HepG2 (cell line): Measurements from ENCODE around the gene MT1F.

Source experiments
- ATF1 ChIP-seq: IDR thresholded peaks from 2 replicates; pipeline ENCODE4 v1.6.1; 2016; ENCODE audit warnings: mild to moderate bottlenecking, control low read depth
- ATF3 ChIP-seq: sonication (generic); formaldehyde crosslinking; IDR thresholded peaks from 2 replicates; pipeline ENCODE4 v1.4.0; 2020; ENCODE audit warnings: missing genetic modification reagents
- CTCF ChIP-seq: sonication (generic); formaldehyde crosslinking; IDR thresholded peaks from 2 replicates; pipeline ENCODE4 v1.5.0; 2020; ENCODE audit warnings: mild to moderate bottlenecking, missing genetic modification reagents, moderate library complexity
- MAX ChIP-seq: IDR thresholded peaks from 2 replicates; pipeline ENCODE4 v1.6.1; 2012; ENCODE audit warnings: inconsistent platforms
- SNAPC5 ChIP-seq: sonication (generic); formaldehyde crosslinking; IDR thresholded peaks from 2 replicates; pipeline ENCODE4 v1.8.1; 2023; ENCODE audit warnings: mild to moderate bottlenecking, missing genetic modification reagents, borderline replicate concordance
- ZBTB25 ChIP-seq: IDR thresholded peaks from 2 replicates; pipeline ENCODE4 v1.6.1; 2018; ENCODE audit warnings: missing genetic modification reagents

GRCh38 chr16:56702836-56703235, 45.1 kb downstream of the MT1F start:
- TF ChIP-seq MAX: no peak
- no peak for TF ChIP-seq ATF1 (CRISPR knock-in tag)
- TF ChIP-seq ZBTB25 (CRISPR knock-in tag): no peak
- no peak for TF ChIP-seq CTCF (CRISPR knock-in tag)
- no peak for TF ChIP-seq SNAPC5 (CRISPR knock-in tag)
- no peak for TF ChIP-seq ATF3 (CRISPR knock-in tag)
